Osteocyte (in vitro differentiated cells): ENCODE results near the gene EFCAB10. TPM values are rescaled to one million over a fixed set of nuclear protein-coding genes. Genes with fewer than 3 reads are reported as not detected.
"Not testable (repeated sequence)": the region's sequence is repeated elsewhere in the genome, so short reads cannot be mapped to it uniquely, and the experiment has no call there.

Experiments used
- DNase-seq: peaks from one replicate; pipeline ENCODE4 v3.0.0; 2021; ENCODE audit warnings: mixed read lengths; ENCODE audit not compliant: unreplicated experiment; ENCODE audit errors: extremely low spot score
- H3K27ac Mint-ChIP-seq: one replicate; pipeline ENCODE4 v1.8.0; 2021; ENCODE audit warnings: mild to moderate bottlenecking, mixed read lengths; ENCODE audit not compliant: unreplicated experiment
- H3K27me3 Mint-ChIP-seq: one replicate; pipeline ENCODE4 v1.8.0; 2021; ENCODE audit warnings: mixed read lengths; ENCODE audit not compliant: unreplicated experiment
- H3K36me3 Mint-ChIP-seq: one replicate; pipeline ENCODE4 v1.8.0; 2021; ENCODE audit warnings: mixed read lengths; ENCODE audit not compliant: unreplicated experiment
- H3K4me1 Mint-ChIP-seq: one replicate; pipeline ENCODE4 v1.8.0; 2021; ENCODE audit warnings: mixed read lengths; ENCODE audit not compliant: unreplicated experiment
- H3K4me3 Mint-ChIP-seq: one replicate; pipeline ENCODE4 v1.8.0; 2021; ENCODE audit warnings: mild to moderate bottlenecking, moderate library complexity, mixed read lengths; ENCODE audit not compliant: unreplicated experiment
- H3K9me3 Mint-ChIP-seq: one replicate; pipeline ENCODE4 v1.8.0; 2021; ENCODE audit warnings: mixed read lengths; ENCODE audit not compliant: unreplicated experiment
- total RNA-seq: library from RNA; stranded (reverse); gene quantifications from 2 replicates; pipeline ENCODE4 v1.2.1, GENCODE V29; 2021
- TF ChIP-seq, protein P1 (sequence below): fragments of 200-600 bp; sonication (generic); IDR thresholded peaks from 2 replicates; pipeline ENCODE4 v1.5.0; 2021; ENCODE audit warnings: antibody characterized with exemption, mild to moderate bottlenecking, moderate library complexity

EFCAB10 gene
- total RNA-seq, 1 donor from 2014 or later: not detected

DNA sequence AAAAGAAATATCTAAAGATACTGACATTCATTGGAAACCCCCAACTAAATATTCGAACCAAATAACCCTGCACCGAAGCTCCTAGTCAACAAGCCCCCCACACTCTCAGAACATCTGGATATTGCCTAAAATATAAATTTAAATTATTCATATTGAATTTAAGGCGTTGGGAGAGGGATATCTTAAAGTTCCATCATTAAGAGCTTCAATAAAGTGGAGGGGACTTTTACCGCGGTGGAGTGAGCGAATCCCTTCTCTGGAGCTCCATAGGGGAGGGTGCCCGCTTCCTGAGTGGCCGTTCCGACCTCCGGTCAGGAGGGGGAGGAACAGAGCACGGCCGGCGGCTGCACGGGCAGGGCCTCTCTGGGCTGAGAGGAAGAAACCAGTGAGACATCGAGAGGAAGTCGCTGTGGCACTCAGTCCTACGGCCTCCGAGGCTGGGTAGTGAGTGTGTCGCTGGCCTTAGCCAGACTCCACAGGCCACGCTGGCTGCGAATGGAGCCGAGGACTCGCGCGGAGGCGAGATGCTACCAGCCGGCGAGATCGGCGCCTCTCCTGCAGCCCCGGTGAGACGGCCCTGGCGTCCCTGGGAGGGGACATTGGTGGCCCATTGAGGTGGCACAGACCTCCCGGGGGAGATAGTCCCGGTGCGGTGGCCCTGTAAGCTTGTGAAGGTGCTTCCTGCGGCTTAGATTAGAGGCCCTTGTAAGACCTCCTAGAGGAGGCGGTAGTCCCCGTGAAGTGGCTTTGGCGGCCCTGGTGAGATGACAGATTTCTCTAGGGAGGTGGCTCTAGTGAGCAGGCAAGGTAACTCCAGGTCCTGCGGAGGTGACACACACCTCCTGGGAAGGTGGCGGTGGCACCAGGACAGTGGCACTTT, 49.3 kb downstream of the EFCAB10 start, which contains the start of gene RINT1:
TSS of gene RINT1 (plus strand) at position 410 of the 880 bp plus-strand sequence. CDS start at position 525, 115 bp downstream.
- Mint-ChIP-seq H3K36me3 (peaks cover 3% of the 10 kb centered on the region), H3K27me3 (peaks cover under 1% of the 10 kb centered on the region), H3K4me1 (peaks cover 17% of the 10 kb centered on the region), H3K4me3 (peak within 1 kb of the TSS; percentile 94), H3K9me3 (no peaks in the 10 kb centered on the region), H3K27ac (peak within 1 kb of the TSS; percentile 86)
- TF ChIP-seq, protein P1, sequence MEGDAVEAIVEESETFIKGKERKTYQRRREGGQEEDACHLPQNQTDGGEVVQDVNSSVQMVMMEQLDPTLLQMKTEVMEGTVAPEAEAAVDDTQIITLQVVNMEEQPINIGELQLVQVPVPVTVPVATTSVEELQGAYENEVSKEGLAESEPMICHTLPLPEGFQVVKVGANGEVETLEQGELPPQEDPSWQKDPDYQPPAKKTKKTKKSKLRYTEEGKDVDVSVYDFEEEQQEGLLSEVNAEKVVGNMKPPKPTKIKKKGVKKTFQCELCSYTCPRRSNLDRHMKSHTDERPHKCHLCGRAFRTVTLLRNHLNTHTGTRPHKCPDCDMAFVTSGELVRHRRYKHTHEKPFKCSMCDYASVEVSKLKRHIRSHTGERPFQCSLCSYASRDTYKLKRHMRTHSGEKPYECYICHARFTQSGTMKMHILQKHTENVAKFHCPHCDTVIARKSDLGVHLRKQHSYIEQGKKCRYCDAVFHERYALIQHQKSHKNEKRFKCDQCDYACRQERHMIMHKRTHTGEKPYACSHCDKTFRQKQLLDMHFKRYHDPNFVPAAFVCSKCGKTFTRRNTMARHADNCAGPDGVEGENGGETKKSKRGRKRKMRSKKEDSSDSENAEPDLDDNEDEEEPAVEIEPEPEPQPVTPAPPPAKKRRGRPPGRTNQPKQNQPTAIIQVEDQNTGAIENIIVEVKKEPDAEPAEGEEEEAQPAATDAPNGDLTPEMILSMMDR: peak; percentile 85
- DNase-seq: peak; percentile 97

DNA sequence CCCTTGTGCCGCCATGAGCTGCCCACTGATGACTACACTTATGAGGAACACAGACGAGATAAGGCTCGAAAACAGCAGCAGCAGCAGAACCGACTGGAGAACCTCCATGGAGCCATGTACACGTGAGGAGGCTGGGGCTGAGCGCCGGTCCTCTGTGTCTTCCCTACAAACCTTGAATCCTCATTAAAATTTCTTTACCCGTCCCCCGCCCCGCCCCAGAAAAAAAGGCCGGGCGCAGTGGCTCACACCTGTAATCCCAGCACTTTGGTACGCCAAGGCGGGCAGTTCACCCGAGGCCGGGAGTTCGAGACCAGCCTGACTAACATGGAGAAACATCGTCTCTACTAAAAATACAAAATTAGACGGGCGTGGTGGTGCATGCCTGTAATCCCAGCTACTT, 50.7 kb downstream of the EFCAB10 start:
- Mint-ChIP-seq H3K9me3 (no peaks in the 10 kb centered on the region), H3K4me1 (peaks cover 17% of the 10 kb centered on the region), H3K4me3 (no peak overlapping the region), H3K27me3 (peaks cover 3% of the 10 kb centered on the region), H3K27ac (no peak overlapping the region), H3K36me3 (no peaks in the 10 kb centered on the region)
- TF ChIP-seq, protein P1: no peak
- no peak for DNase-seq

DNA sequence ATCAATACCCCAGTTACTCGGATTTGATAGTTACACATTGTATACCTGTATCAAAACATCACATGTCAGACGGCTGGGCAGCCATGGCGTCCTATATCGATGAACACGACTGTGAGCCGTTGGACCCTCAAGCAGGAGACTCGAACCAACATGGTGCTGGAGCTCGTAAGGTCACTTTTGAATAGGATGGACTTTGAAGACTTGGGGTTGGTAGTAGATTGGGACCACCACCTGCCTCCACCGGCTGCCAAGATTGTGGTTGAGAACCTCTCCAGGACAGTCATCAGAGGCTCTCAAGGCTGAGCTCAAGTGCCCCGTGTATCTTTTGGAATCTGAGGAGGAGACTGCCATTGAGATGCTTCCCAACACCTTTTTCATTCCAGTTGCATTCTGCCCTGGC, 51.2 kb downstream of the EFCAB10 start:
- Mint-ChIP-seq H3K36me3 (no peaks in the 10 kb centered on the region), H3K4me3 (no peak overlapping the region), H3K4me1 (peaks cover 17% of the 10 kb centered on the region), H3K27ac (no peak overlapping the region), H3K9me3 (no peaks in the 10 kb centered on the region), H3K27me3 (peaks cover 3% of the 10 kb centered on the region)
- no peak for DNase-seq
- TF ChIP-seq, protein P1: no peak

DNA sequence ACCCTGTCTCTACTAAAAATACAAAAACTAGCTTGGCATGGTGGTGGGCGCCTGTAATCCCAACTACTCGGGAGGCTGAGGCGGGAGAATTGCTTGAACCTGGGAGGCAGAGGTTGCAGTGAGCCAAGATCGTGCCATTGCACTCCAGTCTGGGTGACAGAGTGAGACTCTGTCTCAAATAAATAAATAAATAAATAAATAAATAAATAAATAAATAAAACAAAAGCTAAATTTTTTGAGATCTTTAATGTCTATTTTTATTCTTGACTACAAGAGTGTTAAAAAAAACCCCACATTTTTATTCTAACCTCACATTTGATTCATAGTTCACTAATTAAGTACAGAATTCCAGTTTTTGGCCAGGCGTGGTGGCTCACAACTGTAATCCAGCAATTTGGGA, 53.6 kb downstream of the EFCAB10 start:
- not testable (repeated sequence) for H3K36me3 Mint-ChIP-seq, H3K4me3 Mint-ChIP-seq, H3K9me3 Mint-ChIP-seq, H3K4me1 Mint-ChIP-seq, DNase-seq, H3K27ac Mint-ChIP-seq, H3K27me3 Mint-ChIP-seq

DNA sequence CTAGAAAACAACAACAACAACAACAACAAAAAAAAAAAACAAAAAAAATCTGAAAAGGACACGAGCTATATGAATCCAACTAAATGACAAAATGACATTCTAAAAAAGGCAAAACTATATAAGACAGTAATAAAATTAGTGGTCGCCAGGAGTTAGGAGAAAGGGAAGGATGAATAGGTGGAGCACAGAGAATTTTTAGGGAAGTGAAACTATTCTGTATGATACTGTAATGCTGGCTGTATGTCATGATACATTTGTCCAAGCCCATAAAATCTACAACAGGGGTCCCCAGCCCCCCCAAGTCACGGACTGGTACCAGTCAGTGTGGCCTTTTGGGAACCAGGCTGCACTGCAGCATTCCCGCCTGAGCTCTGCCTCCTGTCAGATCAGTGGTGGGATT, 56.5 kb downstream of the EFCAB10 start:
- no peak for DNase-seq
- TF ChIP-seq, protein P1: no peak
- no peak overlapping the region for H3K4me3 Mint-ChIP-seq
- no peak overlapping the region for H3K27ac Mint-ChIP-seq
- no peaks in the 10 kb centered on the region for H3K36me3 Mint-ChIP-seq
- peaks cover 3% of the 10 kb centered on the region for H3K27me3 Mint-ChIP-seq
- no peaks in the 10 kb centered on the region for H3K9me3 Mint-ChIP-seq
- H3K4me1 Mint-ChIP-seq: peaks cover 9% of the 10 kb centered on the region

DNA sequence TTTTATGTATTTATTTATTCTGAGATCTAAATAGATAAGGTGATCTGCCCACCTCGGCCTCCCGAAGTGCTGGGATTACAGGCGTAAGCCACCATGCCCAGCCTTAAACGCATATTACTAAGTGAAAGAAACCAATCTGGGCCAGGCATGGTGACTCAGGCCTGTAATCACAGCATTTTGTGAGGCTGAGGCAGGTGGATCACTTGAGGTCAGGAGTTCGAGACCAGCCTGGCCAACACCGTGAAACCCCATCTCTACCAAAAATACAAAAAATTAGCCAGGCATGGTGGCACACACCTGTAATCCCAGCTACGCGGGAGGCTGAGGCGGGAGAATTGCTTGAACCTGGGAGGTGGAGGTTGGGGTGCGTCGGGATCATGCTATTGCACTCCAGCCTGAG, 56.9 kb downstream of the EFCAB10 start:
- not testable (repeated sequence) for H3K27ac Mint-ChIP-seq, H3K4me3 Mint-ChIP-seq, H3K27me3 Mint-ChIP-seq, H3K4me1 Mint-ChIP-seq, H3K36me3 Mint-ChIP-seq, DNase-seq, H3K9me3 Mint-ChIP-seq
